NCI-H146 treated with DMSO at 0.1 percent for 48 hours (cell line): ENCODE measurements around the gene PHAX.
"Not testable (repeated sequence)": the region's sequence is repeated elsewhere in the genome, so short reads cannot be mapped to it uniquely, and the experiment has no call there.

Experiments used
- DNase-seq: peaks from one replicate; lab custom pipeline; 2025; ENCODE audit not compliant: unreplicated experiment; lab: John Stamatoyannopoulos, UW

The PHAX gene

GRCh38 chr5:126651013-126651577 is 50.3 kb downstream of the PHAX start:
- DNase-seq = no peak

- peak; percentile 4 for DNase-seq
These were observed 55.8 kb downstream of the PHAX start for GRCh38 chr5:126656401-126657007.

GRCh38 chr5:126658561-126658960 is 57.8 kb downstream of the PHAX start:
- DNase-seq = no peak

GRCh38 chr5:126659805-126660482 is 59.2 kb downstream of the PHAX start:
- no peak for DNase-seq

GRCh38 chr5:126664586-126664985 is 63.8 kb downstream of the PHAX start:
- no peak for DNase-seq

GRCh38 chr5:126670109-126670508 is 69.4 kb downstream of the PHAX start:
- not testable (repeated sequence) for DNase-seq

- not testable (repeated sequence) for DNase-seq
These were observed 70.9 kb downstream of the PHAX start for GRCh38 chr5:126671681-126672080.

- no peak for DNase-seq
These were observed 72.7 kb downstream of the PHAX start for GRCh38 chr5:126673477-126673876.

- no peak for DNase-seq
These were observed 73.4 kb downstream of the PHAX start for GRCh38 chr5:126674145-126674544.

- no peak for DNase-seq
These were observed 74.6 kb downstream of the PHAX start for GRCh38 chr5:126675338-126675737.

GRCh38 chr5:126676195-126676624 is 75.5 kb downstream of the PHAX start:
- peak; percentile 6 for DNase-seq
